ENCODE measurements around the gene ATXN1.

The ATXN1 gene

DNA sequence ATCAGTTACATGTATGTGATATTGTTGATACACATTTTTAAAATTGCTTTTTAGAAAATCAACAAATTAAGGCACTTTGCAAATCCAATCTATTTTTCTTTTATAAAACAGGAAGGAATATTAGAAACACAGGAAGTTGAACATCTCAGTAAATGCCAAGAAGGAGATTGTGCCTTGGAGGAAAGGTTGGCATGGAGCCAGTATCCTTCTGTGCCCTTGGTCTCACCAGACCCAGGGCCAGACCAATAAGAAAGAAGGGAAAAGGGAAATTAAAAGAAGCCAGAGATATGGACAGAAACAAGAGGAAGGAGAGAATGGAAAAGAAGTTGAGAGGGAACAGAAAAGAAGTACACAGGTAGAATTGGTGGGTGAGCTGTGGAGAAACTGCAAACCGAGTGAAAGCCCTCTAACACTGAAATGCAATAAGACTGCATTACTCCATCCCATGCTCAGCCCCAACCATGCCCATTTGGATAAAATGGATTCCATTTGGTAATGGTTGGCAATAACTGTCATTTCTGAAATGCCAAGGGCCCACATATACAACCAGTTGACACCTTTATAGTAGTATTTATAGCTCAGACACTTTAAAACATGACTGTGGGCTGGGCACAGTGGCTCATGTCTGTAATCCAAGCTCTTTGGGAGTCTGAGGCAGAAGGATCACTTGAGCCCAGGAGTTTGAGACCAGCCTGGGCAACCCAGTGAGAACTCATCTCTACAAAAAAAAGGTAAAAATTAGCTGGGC lies 389.1 kb downstream of the ATXN1 start:
- no peak for DNase-seq

DNA sequence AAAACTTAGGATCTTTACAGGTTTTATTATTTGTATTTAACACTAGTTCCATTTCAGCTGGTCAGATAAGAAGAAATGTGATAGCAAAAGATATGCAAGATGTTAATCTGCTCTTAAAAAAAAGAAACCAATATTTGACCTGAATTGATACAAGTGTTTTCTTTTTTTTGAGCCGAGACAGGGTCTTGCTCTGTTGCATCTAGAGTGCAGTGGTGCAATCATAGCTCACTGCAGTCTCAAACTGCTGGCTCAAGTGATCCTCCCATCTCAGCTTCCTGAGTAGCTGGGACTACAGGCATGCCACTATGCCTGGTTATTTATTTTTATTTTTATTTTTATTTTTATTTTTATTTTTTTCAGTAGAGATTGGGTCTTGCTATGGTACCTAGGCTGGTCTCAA lies 389.9 kb downstream of the ATXN1 start:
- no peak for DNase-seq

DNA sequence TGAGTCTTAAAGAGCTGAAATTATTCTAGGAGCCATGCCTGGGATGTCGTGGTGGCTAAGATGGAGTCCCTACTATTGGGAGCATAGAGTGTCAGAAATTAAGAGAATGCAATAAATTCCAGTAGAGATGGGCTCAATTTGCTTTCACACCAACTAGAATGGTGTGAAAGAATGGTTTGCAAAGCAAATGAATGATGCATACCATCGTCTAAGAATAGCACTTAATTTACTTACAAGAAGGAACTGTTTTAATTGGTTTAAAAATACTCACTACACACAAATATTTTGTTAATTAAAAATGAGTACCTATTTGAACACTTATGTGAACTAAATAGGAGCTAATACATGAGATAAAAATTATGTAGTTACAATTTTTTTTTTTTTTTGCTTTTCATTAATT lies 390.3 kb downstream of the ATXN1 start:
- no peak for DNase-seq

DNA sequence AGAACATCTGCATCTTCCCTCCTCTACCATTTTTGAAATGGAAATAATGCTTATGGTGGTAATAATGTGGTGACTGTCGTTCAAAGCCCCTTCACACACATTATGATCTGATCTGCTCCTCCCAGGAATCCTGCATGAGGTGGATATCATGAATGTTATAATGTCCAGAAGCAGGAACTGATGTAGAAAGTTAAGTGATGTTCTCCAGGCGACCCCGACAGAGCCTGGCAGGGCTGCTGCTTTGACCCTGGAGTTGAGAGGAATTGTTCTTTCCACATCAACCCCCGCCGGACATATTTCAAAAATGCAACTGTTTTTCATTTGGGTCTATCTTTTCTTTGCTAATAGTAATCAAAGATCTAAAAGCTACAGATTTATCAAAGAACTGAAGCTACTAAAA lies 391.3 kb downstream of the ATXN1 start:
- no peak for DNase-seq

DNA sequence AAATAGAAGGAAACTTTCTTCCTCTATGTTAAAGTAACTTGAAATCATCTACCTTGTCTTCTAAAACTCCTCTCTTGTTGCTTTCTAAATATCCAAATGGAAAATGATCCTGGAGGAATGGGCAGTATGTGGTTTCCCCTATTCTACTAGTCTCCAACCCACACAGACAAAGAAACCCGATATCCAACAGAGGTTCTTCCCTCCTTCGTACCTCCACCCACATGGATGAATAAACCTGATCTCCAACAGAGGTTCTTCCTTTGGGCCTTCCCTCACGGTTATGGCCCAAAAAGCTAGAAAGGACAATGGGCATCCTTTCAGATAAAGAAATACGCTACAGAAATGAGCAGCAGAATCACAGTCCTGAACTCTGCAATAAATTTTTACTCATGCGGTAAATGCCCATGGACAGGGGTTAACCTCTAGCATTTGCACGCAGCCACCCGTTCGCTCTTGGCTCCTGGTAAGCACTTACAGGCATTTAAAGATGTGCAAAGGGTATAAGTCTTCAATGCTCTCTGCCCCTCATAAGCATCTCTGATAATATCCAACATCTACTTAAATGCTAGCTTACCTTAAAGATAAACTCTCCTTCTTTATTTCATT lies 392.0 kb downstream of the ATXN1 start:
- DNase-seq, result no peak

DNA sequence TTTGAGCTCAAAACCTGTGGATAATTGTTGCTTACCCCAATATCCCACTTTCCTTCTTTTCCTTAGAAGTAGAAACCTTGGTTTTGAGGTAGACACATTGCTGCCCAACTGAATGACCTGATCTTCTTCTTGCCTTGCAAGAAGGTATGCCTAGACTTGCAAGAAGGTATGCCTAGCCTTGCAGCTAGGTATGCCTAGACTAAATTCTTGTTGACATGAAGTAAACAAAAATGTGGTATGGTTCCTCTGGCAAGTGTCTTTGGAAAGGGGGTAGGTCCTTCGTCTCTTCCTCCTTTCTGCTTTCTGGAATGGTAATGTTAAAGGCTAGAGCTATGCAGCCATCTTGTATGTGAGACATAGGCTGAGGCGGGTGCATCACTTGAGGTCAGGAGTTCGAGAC lies 393.7 kb downstream of the ATXN1 start:
- DNase-seq, result no peak

DNA sequence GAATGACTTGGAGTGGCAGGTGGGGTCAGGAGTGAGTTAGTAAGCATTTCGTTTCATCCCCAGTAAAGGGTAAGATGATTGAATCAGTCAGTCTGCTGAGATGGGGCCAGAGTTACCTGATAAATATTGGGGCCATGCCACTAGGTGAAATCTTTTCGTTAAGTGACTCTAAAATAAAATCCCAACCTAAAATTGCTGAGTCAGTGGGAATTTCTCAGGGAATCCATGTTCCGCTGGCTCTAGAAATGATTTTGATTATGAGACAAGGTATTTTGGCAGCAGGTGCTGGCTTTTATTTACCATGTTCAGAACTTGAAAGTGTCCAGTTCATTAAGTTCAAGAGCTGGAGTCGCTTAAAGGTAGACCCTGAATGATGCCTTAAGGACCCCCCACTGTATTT lies 397.5 kb downstream of the ATXN1 start:
- DNase-seq, result no peak

DNA sequence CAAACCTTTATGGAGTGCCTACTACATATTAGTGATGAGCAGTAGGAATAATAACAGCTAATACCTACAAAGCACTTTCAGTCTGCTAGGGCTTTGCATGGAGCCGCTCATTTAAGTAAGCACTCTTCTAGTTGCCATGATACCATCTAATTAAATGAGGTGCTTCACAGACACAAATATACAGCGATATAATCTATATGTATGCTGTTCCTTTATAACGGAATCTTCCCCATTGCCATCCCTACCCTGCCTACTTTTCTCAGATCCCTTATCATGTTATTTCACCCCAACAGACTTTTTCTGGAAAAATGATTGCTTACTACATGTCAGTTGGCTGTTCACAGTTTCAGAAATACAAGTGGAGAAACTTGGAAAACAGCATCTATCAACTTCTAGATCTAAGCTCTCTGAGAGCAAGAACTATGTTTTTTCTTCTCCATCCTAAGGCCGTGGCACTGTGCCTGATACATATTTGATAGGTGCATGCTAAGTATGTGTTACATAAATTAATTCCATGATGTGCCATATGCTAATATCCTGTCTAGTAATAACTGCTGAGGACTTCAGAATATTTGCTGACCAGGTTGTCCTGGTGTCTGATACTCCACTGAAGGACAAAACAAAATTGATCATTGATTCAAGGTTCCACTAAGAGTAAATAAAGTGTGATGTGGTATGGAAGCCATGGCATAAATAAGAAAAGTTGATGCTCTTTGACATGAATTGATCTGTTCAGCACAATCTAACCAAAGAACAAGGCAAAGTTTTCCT lies 398.3 kb downstream of the ATXN1 start:
- DNase-seq, result no peak

DNA sequence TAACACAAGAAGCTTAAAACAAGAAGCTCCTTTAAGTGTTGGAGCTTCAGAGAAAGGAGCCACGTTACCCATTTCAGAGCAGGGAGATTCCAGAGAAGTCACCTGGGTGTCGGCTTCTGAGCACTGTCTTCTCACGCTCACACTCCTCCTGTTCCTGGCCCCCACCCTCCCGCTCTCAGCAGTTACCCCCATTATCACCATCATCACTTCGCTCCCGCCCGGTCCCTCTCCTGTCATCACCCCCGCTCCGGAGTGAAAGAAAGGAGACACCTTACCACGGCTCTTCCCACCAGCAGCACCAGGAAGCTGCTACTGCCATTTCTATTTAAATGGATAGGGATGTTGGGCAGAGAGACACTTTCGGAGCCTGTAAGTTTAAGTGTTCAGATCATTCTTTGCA lies 399.0 kb downstream of the ATXN1 start:
- DNase-seq, result no peak

DNA sequence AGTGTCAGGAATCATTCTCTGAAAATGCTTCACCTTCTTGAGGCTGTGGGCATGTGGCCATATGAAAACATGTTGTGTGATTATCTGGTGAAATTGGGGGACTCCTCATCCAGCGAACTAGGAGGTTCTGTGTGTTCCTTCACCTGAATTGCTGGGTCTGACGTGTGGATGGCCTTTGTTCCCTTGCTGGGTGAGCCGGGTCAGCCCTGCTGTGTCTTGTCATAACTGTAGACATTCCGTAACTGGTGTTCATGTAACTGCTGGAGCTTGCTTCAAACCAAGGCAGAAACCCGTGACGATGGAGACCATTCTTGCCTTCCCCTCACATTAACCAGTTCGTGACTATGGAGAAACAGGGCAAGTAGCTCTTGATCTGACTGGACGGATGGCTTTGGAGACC lies 399.4 kb downstream of the ATXN1 start:
- no peak for DNase-seq

DNA sequence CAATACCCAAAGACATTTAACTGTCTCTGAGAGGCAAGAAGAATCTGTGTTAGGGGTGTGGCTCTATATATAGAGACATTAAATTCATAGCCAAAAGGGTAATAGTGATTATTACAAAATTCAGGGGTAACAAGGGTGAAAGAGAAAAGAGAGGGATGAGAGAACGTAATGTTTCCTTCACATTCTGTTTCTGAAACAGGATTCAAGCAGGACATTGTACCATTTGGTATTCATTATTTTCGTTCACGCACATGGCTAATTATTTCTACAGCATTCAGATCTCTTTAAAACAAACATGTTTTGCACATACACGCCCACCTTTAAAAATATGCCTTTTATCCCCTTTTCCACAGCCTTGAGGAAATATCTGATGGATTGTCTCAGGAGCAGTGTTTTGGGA lies 400.1 kb downstream of the ATXN1 start:
- DNase-seq, result no peak

DNA sequence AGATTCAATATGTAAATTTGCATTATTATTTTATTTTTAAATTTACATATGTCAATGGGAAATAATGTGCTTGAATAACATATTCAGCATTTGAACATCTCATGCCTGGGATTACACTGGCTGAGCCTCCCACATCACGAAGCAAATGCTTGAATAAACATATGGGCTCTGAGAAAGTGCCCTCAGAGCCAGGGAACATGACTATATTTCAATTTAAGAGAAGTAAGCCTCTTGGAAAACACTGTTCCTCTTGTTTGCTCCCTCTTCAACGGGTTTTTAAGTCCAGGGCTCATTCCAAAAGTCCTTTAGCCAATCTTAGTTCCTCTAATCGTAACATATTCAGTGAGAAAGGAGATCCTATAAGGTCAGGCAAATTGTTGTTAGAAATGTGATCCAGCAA lies 400.9 kb downstream of the ATXN1 start:
- DNase-seq, result no peak

DNA sequence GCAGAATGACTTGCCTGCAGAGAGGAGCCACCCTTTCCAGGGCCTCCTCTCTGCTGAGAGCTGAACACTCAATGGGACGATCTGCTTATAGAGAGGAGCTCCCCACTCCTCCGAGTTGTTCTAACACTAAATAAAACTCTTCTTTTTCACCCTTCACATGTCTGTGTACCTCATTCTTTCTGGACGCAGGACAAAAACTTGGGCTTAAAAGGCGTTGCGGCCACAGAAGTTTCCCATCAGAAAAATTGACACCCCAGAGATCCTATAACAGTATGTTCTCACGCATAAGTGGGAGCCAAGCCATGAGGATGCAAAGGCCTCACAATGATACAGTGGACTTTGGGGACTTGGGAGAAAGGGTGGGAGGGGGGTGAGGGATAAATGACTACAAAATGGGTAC lies 401.7 kb downstream of the ATXN1 start:
- DNase-seq, result no peak

DNA sequence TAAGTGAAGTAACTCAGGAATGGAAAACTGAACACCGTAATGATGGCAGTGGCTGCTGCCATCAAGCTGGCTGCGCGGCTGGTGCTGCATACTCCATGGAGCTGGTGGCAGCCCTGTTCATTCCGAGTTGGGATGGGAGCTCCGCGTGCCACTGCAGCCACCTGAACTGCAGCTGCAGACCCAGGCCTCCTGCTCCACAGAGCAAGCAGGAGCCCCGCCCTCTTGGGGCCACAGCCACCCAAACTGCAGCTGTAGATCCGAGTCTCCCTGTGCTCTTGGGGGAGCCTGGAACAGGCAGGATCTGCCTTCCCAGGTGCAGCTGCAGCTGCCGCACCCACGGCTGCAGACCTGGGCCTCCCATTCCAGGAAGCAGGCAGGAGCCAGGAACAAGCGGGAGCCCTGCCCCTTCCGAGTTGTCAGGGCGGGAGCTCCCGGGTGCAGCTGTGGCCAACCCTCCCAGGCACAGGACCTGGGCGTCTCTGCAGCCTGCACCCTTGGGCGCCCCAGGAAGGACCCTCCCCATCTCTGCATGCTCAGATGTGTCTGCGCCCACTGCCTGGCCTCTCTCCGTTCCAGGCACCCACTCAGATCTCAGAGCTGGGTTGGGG lies 402.6 kb downstream of the ATXN1 start:
- DNase-seq, result no peak

DNA sequence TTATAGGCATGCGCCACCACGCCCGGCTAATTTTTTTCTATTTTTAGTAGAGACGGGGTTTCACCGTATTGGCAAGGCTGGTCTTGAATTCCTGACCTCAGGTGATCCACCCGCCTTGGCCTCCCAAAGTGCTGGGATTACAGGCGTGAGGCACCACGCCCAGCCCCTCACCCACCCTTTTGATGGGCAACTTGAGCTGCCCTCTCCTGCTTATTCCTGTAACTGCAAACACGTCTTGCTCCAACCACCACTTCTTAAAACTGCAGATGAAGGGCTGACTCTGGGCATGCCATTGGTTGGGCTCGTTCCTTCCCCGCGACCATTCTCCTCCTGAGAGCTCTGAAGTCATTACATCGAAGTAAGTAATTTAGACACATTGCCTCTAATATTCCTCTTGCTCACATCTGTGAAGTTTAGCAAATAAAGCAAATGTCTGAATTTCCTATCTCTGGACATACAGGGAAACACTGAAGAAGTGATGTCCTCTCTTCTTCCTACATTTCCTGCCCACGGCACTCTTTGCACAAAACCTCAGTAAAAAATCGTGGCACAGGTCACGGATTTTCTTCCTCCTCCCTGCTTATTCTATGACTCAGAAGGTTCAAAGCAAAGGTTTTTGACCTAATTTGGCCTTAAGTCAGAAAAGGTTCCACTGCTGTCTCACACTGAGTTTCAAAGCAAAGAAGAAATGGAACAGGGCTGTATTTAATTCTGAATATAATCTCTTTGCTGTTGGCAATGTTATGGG lies 405.4 kb downstream of the ATXN1 start:
- no peak for DNase-seq

DNA sequence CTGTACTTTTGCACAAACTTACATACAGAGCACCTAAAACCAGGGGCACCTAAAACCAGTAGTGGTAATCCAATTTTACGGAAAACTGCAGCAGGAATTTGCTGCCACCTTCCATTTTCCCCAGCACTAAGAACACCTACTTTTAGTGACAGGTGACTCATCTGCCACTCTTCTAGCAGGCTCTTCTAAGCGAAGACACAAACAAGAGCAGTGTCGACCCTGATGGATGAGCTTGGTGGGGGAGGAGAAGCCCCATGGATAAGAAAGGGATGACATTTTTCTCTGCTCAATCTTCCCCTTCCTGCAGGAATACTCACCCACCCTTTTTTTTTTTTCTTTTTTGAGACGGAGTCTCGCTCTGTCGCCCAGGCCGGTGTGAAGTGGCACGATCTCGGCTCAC lies 406.0 kb downstream of the ATXN1 start:
- no peak for DNase-seq

DNA sequence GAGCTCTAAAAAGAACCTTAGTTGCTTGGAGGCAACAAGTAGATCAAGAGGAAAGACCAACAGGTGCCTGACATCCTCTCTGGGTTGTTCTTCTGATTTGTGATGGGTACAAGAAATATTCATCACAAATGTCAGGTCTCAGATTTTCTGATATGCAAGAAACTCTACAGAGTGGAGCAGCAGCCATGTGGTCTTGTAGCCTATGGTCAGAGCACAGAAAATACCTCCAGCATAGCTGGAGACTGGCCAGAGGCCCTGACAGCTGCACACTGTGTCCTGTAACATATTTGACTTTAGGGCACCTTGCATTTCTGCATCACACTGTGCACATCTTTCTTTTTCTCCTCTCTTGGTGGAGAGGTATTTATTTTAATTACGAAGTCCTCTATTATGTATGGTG lies 406.6 kb downstream of the ATXN1 start:
- DNase-seq, result no peak

DNA sequence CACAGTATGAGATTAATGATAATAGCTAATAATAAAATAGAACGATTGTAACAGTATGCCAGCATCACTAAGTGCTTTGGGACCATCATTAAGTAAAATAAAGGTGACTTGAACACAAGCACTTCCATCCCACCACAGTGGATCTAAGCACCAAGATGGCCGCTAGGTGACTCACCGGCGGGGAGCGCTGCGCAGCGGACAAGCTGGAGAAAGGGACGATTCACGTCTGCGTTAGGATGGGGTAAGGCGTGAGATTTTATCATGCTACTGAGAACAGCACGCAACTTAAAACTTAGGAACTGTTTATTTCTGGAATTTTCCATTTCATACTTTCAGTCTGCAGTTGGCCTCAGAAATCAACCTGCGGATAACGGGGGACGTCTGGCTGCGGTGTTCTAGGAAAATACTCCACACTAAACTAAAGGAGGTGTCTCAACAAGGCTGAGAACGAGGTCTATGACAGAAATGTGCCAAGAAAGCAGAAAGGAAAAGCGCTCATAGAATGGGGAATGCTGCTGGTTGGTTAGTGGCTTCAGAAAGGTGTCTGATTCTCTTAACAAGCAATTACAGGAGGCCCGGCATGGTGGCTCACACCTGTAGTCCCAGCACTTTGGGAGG lies 408.3 kb downstream of the ATXN1 start:
- DNase-seq, result no peak

DNA sequence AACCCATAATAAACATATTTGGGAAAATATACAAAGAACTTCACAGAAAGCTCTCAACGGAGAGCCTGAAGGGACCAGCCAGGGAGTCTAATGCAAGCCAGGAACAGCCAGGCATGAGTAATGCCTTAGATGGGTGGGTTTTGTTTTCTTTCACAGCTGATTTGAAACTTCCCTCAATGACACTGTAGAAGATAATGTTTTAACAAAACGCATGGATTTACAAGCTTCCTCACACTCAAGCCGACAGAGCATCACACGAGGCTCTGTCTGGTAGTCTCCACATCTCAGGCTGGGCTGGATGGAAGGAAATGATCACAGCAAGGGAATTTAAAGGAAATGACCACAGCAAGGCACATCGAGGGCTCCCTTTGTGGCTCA lies 409.0 kb downstream of the ATXN1 start:
- DNase-seq, result no peak

DNA sequence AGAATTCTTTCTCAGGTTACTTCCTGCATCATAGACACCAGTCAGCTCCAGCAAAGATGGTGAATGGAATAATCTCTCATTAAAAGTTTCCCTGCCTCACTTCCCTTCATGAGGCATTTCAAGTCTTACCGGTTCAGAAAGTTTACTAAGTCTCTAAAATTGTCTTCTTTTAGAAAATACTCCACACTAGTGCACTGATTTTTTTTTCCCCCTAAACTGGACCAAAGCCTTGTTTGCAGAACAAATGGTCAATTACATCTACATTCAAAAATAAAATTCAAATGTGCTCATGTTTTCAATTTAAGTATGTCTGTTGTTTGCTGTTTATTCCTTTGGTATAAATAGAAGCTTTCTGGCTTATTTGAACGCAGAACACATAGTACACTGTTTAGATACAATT lies 411.7 kb downstream of the ATXN1 start:
- no peak for DNase-seq

DNA sequence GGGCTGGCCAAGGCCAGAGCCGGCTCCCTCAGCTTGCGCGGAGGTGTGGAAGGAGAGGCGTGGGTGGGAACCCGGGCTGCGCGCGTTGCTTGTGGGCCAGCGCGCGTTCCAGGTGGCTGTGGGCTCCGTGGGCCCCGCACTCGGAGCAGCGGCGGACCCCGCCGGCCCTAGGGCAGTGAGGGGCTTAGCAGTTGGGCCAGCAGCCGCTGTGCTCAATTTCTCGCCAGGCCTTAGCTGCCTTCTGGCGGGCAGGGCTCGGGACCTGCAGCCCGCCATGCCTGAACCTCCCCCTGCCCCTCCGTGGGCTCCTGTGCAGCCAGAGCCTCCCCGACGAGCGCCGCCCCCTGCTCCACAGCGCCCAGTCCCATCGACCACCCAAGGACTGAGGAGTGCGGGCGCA lies 414.4 kb downstream of the ATXN1 start:
- no peak for DNase-seq

DNA sequence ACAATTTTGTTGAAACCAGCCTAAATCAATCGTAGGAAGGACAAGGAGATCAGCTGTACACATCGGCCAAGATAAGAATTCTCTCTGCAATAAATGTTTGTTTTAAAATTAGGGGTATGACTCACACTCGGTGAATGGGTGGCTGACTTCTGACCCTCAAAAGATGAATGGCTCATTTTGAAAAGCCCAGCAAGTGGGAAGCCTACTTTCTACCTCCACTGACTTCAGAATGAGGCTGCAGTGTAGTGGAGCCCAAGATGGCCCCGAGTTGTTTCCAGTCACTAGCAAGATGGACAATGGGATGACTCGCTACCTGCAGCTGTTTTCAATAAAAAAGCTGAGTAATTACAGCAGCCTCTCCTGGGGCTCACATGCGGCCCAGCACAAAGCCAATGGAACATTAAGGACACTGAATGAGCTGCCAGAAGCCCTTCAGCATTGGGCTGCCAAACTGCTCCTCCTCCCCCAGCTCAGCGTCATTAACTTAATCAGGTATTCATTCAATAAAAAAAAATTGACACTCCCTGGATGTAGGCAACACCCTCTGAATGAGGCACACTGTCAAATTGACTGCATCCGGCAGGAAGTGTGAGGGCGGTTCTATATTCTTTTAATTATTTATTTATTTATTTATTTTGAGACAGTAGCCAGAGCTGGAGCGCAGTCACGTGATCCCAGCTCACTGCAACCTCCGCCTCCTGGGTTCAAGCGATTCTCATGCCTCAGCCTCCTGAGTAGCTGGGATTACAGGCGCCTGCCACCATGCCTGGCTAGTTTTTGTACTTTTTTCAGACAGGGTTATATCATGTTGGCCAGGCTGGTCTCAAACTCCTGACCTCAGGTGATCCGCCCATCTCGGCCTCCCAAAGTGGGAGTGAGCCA lies 415.6 kb downstream of the ATXN1 start:
- no peak for DNase-seq

Data from GDM1 (cell line).